GM12801 (cell line): ENCODE data around the gene ARHGEF25.

ENCODE experiments used
- CTCF ChIP-seq: IDR thresholded peaks from one replicate; pipeline ENCODE4 v1.5.1; 2011; ENCODE audit warnings: control low read depth; ENCODE audit not compliant: insufficient read length; ENCODE audit errors: extremely low read depth

ARHGEF25 gene

GRCh38 chr12:57619434-57620244, 8.4 kb downstream of the ARHGEF25 start:
- no peak for TF ChIP-seq CTCF

- no peak for TF ChIP-seq CTCF
Observed at GRCh38 chr12:57620245-57620935, 9.2 kb downstream of the ARHGEF25 start.

GRCh38 chr12:57620936-57621496, 9.8 kb downstream of the ARHGEF25 start:
- TF ChIP-seq CTCF: no peak

- TF ChIP-seq CTCF: no peak
Observed at GRCh38 chr12:57621497-57622292, 10.5 kb downstream of the ARHGEF25 start.

- TF ChIP-seq CTCF: no peak
Observed at GRCh38 chr12:57622293-57623245, 11.3 kb downstream of the ARHGEF25 start.

- no peak for TF ChIP-seq CTCF
Observed at GRCh38 chr12:57623385-57623784, 12.2 kb downstream of the ARHGEF25 start.
